Left lung (tissue), 10 donors: ENCODE measurements around the gene HOMER2. TPM values are rescaled to one million over a fixed set of nuclear protein-coding genes. Genes with fewer than 3 reads are reported as not detected.

Source experiments
- ATAC-seq: fragments of 200-7000 bp; cut with Tn5 transposase; one replicate; pipeline ENCODE4 v1.9.1; 2020; ENCODE audit warnings: moderate library complexity
- DNase-seq, 4 donors: peaks; one replicate each; pipeline ENCODE4 v3.0.0-alpha.2; 2013 to 2020
- H3K27ac ChIP-seq, 2 donors: fragments of 200-600 bp; sonication (generic) in 1 of 2; one replicate each; pipeline versions ENCODE4 v1.5.0 to v1.8.0; 2020 to 2021
- H3K27me3 ChIP-seq, 2 donors: fragments of 200-600 bp; sonication (generic) in 1 of 2; one replicate each; pipeline versions ENCODE4 v1.5.0 to v1.8.0; 2020 to 2021
- H3K36me3 ChIP-seq, 2 donors: fragments of 200-600 bp; sonication (generic) in 1 of 2; one replicate each; pipeline versions ENCODE4 v1.5.0 to v1.8.0; 2020 to 2021
- H3K4me1 ChIP-seq, 2 donors: fragments of 200-600 bp; one replicate each; pipeline ENCODE4 v1.8.0; 2021
- H3K4me3 ChIP-seq, 2 donors: fragments of 200-600 bp; sonication (generic) in 1 of 2; one replicate each; pipeline versions ENCODE4 v1.5.0 to v1.8.0; 2020 to 2021; ENCODE audit warnings: mild to moderate bottlenecking in 1 of 2
- H3K9me3 ChIP-seq, 2 donors: fragments of 200-600 bp; sonication (generic) in 1 of 2; one replicate each; pipeline versions ENCODE4 v1.5.0 to v1.8.0; 2020 to 2021
- CTCF ChIP-seq, 2 donors: fragments of 200-600 bp; sonication (generic) in 1 of 2; IDR thresholded peaks; one replicate each; pipeline versions ENCODE4 v1.5.0 to v1.8.0; 2021; ENCODE audit warnings: antibody characterized with exemption in 2 of 2
- intact Hi-C, 2 donors: fragments of 100-400 bp; cut with DNase I; formaldehyde crosslinking; loops; one replicate each; pipeline versions ENCODE4 v1.11.2 to v1.14.2; 2022
- polyA plus RNA-seq, 6 donors: library from polyadenylated mRNA; unstranded; fragments of 120-200 nt; gene quantifications; one replicate each; pipeline ENCODE4 v1.2.1, GENCODE V29; 2013; ENCODE audit not compliant: insufficient read length in 6 of 6
- total RNA-seq, 2 donors: library from RNA; stranded (reverse); fragmentation: NEBNext Ultra II Directional; extraction: Animal tissue kit (Norgen Biotek cat#: 25700); gene quantifications; one replicate each; pipeline ENCODE4 v1.2.1, GENCODE V29; 2021
- donor health status: DM: no; HTN: yes; CAD: no.
- donor health status: DM: no; HTN: no; CAD: no.

The HOMER2 gene
- total and polyA plus RNA-seq, 8 donors, result 17.3 to 22.4 (median 19.0) TPM

DNA sequence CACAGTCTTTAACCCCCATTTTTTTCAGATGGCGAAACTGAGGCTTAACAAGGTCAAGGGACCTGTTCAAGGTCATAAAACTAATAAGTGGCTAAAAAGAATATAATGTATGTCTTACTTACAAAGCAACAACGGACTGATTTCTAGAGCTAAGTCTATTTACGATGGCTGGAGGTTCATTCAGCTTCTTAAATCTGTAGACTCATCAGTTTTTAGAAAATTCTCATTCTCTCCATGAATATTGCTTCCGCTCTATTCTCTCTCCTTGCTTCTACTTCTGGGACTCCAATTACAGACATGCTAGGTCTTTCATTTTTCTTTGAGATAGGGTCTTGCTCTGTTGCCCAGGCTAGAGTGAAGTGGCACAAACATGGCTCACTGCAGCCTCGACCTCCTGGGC, 74.2 kb downstream of the HOMER2 start:
- peaks cover 0 to 5% of the 10 kb centered on the region in 2 donors for H3K36me3 ChIP-seq
- no peak overlapping the region for H3K4me3 ChIP-seq
- ATAC-seq, result no peak
- H3K27me3 ChIP-seq, result no peaks in the 10 kb centered on the region
- H3K27ac ChIP-seq, result no peak overlapping the region
- H3K4me1 ChIP-seq, result no peaks in the 10 kb centered on the region
- H3K9me3 ChIP-seq, result no peaks in the 10 kb centered on the region
- intact Hi-C loops, result no loop called here
- no peak for DNase-seq
- TF ChIP-seq CTCF (IDR thresholded peaks at IDR 0.05), result no peak

DNA sequence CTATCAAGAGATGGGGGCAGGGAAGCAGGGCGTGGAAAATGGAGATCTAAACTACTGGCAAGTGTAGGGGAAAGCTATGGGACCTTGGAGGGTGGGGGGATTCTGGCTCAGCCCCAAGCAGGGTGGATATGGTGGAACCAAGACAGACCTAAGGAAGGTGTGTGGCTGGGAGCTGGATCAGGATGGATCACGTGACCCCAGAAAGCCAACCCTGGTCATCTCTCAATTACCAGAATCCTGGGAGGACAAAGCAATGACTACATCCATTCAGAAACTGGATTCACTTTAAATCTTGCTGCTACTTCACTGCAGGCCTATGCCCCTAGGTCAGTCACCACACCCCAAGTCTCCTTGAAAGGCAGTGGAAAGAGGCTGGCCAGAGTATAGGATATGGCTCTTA, 74.7 kb downstream of the HOMER2 start:
- peaks cover 0 to 5% of the 10 kb centered on the region in 2 donors for H3K36me3 ChIP-seq
- no peaks in the 10 kb centered on the region for H3K4me1 ChIP-seq
- intact Hi-C loops, result no loop called here
- ATAC-seq (no peak), DNase-seq (no peak)
- H3K4me3 ChIP-seq, result no peak overlapping the region
- TF ChIP-seq CTCF (IDR thresholded peaks at IDR 0.05), result no peak
- H3K9me3 ChIP-seq, result no peaks in the 10 kb centered on the region
- no peaks in the 10 kb centered on the region for H3K27me3 ChIP-seq
- H3K27ac ChIP-seq, result no peak overlapping the region

GRCh38 chr15:82875411-82876003, 77.0 kb downstream of the HOMER2 start:
- H3K4me1 ChIP-seq, result no peaks in the 10 kb centered on the region
- no peaks in the 10 kb centered on the region for H3K27me3 ChIP-seq
- intact Hi-C loops, result no loop called here
- no peaks in the 10 kb centered on the region for H3K9me3 ChIP-seq
- DNase-seq (no peak), ATAC-seq (no peak)
- H3K4me3 ChIP-seq, result no peak overlapping the region
- peaks cover 0 to 5% of the 10 kb centered on the region in 2 donors for H3K36me3 ChIP-seq
- H3K27ac ChIP-seq, result no peak overlapping the region
- TF ChIP-seq CTCF (IDR thresholded peaks at IDR 0.05), result no peak

DNA sequence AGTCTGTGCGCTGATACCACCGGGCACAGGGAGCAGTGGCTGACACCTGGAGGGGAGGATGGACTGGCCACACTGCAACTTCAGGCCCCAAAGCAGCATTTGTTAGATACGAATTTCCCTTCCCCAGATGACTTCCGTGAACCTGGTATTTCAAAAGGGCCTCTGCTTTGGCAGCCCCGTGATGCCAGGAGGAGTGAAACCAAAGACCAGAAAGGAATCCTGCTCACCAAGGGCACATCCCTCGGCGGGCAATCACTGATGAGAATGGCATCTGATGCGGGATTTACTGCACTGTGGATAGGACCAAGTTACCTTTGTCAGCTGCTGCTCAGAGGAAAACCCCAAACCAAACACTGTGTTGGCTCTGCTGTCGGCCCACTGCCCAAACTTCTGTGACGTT, 77.6 kb downstream of the HOMER2 start:
- TF ChIP-seq CTCF (IDR thresholded peaks at IDR 0.05), result no peak
- intact Hi-C loops, result no loop called here
- Histone ChIP-seq H3K4me1 (no peaks in the 10 kb centered on the region), H3K9me3 (no peaks in the 10 kb centered on the region), H3K36me3 (peaks cover 0 to 5% of the 10 kb centered on the region in 2 donors), H3K4me3 (no peak overlapping the region), H3K27me3 (no peaks in the 10 kb centered on the region), H3K27ac (no peak overlapping the region)
- ATAC-seq, result no peak
- DNase-seq, result no peak

GRCh38 chr15:82874267-82874666, 78.3 kb downstream of the HOMER2 start:
- H3K4me3 ChIP-seq, result no peak overlapping the region
- DNase-seq (no peak), ATAC-seq (no peak)
- H3K27me3 ChIP-seq, result no peaks in the 10 kb centered on the region
- H3K9me3 ChIP-seq, result no peaks in the 10 kb centered on the region
- no peak for TF ChIP-seq CTCF (IDR thresholded peaks at IDR 0.05)
- H3K27ac ChIP-seq, result no peak overlapping the region
- intact Hi-C loops, result no loop called here
- peaks cover 0 to 5% of the 10 kb centered on the region in 2 donors for H3K36me3 ChIP-seq
- no peaks in the 10 kb centered on the region for H3K4me1 ChIP-seq
